Measurements from ENCODE around the gene TST. TPM values are rescaled to one million over a fixed set of nuclear protein-coding genes. Genes with fewer than 3 reads are reported as not detected.

Gene TST
- total RNA-seq, 2 donors from 2014 or later = 38.1 to 58.1 TPM

DNA sequence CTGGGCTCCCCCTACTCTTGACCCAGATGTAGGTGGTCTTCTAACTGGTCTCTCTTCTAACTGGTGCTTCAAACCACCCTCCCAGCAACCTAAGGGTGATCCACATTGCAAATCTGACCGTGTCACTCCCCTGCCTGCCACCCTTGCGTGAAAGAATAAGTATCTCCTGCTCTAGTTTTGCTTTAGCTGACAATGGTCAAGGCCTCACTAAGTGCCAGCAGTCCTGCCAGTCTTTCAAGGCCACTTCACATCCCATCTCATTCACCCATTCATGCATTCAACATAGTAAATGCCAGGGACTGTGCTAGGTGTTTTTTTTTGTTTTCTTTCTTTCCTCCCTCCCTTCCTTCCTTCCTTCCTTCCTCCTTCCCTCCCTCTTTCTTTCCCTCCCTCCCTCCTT is 30.0 kb upstream of the TST start:
- H3K27ac ChIP-seq = no peak overlapping the region
- H3K4me3 ChIP-seq = no peak overlapping the region
- intact Hi-C loops (cut with DNase I) = no loop called here
- H3K36me3 ChIP-seq = no peaks in the 10 kb centered on the region
- no peaks in the 10 kb centered on the region for H3K9me3 ChIP-seq
- WGBS = 90% methylated on average over 2 of the region's 2 CpGs
- TF ChIP-seq POLR2AphosphoS5 (IDR thresholded peaks at IDR 0.05) (no peak), POLR2A (IDR thresholded peaks at IDR 0.05) (no peak)
- TF ChIP-seq, protein P1, sequence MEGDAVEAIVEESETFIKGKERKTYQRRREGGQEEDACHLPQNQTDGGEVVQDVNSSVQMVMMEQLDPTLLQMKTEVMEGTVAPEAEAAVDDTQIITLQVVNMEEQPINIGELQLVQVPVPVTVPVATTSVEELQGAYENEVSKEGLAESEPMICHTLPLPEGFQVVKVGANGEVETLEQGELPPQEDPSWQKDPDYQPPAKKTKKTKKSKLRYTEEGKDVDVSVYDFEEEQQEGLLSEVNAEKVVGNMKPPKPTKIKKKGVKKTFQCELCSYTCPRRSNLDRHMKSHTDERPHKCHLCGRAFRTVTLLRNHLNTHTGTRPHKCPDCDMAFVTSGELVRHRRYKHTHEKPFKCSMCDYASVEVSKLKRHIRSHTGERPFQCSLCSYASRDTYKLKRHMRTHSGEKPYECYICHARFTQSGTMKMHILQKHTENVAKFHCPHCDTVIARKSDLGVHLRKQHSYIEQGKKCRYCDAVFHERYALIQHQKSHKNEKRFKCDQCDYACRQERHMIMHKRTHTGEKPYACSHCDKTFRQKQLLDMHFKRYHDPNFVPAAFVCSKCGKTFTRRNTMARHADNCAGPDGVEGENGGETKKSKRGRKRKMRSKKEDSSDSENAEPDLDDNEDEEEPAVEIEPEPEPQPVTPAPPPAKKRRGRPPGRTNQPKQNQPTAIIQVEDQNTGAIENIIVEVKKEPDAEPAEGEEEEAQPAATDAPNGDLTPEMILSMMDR (IDR thresholded peaks at IDR 0.05) = no peak
- H3K4me1 ChIP-seq (replicated peaks) = peaks cover 3% of the 10 kb centered on the region
- H3K27me3 ChIP-seq (replicated peaks; ENCODE audit: insufficient read depth) = no peaks in the 10 kb centered on the region
- no peak for DNase-seq (ENCODE audit: low spot score)

DNA sequence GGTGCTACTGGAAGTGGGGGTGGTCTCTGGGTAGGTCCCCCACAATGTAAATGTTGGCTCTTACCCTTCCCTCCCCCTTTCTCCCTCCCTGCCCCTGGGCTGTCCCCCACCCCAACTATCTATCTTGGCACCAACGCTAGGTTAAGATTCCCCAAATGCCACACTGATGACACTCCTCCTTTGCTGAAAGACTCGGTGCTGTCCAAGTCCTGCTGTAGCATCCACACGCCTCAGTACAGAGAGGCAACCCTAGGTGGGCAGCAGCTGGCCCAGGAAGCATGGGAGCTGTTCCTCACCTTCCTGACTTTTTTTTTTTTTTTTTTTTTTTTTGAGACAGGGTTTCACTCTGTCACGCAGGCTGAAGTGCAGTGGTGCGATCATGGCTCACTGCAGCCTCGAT is 28.9 kb upstream of the TST start:
- 79% methylated on average over 6 of the region's 6 CpGs for WGBS
- Histone ChIP-seq H3K27ac (no peak overlapping the region), H3K4me1 (replicated peaks) (peaks cover 3% of the 10 kb centered on the region), H3K4me3 (no peak overlapping the region), H3K27me3 (replicated peaks; ENCODE audit: insufficient read depth) (no peaks in the 10 kb centered on the region), H3K9me3 (no peaks in the 10 kb centered on the region), H3K36me3 (no peaks in the 10 kb centered on the region)
- TF ChIP-seq POLR2AphosphoS5 (IDR thresholded peaks at IDR 0.05) = no peak
- TF ChIP-seq POLR2A (IDR thresholded peaks at IDR 0.05) = no peak
- no peak for DNase-seq (ENCODE audit: low spot score)
- intact Hi-C loops (cut with DNase I) = no loop called here

DNA sequence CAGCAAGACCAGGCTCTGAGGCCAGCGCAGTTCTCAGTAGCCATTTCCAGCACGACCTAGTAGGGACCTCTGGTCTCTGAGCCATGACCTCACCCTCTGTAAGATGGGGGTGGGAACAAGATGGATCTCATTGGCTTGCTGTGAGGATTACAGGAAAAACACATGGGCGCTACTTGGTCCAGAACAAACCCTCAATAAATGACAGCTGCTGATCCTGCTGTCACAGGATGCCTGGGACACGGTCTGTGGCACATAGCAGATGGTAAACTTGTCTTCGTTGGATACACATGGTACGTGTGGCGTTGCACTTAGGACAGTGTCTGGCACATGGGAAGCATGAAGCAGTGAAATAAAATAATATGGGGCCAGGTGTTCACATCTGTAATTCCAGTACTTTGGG is 27.8 kb upstream of the TST start:
- intact Hi-C loops (cut with DNase I) = no loop called here
- DNase-seq (ENCODE audit: low spot score) = no peak
- TF ChIP-seq POLR2A (IDR thresholded peaks at IDR 0.05) (no peak), POLR2AphosphoS5 (IDR thresholded peaks at IDR 0.05) (no peak)
- TF ChIP-seq, protein P1 (IDR thresholded peaks at IDR 0.05) = no peak
- 92% methylated on average over 7 of the region's 7 CpGs for WGBS
- no peaks in the 10 kb centered on the region for H3K9me3 ChIP-seq
- H3K36me3 ChIP-seq = no peaks in the 10 kb centered on the region
- no peaks in the 10 kb centered on the region for H3K27me3 ChIP-seq (replicated peaks; ENCODE audit: insufficient read depth)
- H3K27ac ChIP-seq = no peak overlapping the region
- H3K4me1 ChIP-seq (replicated peaks) = peaks cover 3% of the 10 kb centered on the region
- no peak overlapping the region for H3K4me3 ChIP-seq

DNA sequence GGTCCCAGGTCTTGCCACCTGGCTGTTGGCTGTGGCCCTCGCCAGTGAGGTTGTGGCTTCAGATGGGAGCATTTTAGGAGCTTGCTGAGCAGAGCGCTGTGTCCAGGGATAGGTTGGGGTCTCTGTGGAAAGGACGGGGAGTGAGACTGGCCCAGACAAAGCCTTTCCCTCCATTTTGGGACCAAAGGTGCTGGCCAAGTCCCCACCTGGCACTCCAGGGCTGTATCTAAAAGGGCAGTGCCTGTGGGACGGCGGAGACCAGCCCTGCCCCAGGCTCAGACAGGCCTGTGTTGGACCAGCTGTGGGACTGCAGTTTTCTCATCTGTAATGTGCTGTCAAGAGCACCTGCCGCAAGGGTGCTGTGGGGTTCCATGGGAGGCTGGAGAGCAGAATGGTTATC is 27.3 kb upstream of the TST start:
- intact Hi-C loops (cut with DNase I) = no loop called here
- no peak overlapping the region for H3K4me3 ChIP-seq
- no peak for DNase-seq (ENCODE audit: low spot score)
- TF ChIP-seq POLR2AphosphoS5 (IDR thresholded peaks at IDR 0.05) (no peak), POLR2A (IDR thresholded peaks at IDR 0.05) (no peak)
- TF ChIP-seq, protein P1 (IDR thresholded peaks at IDR 0.05) = no peak
- H3K4me1 ChIP-seq (replicated peaks) = no peaks in the 10 kb centered on the region
- 89% methylated on average over 6 of the region's 6 CpGs for WGBS
- H3K36me3 ChIP-seq = no peaks in the 10 kb centered on the region
- no peaks in the 10 kb centered on the region for H3K27me3 ChIP-seq (replicated peaks; ENCODE audit: insufficient read depth)
- no peaks in the 10 kb centered on the region for H3K9me3 ChIP-seq
- H3K27ac ChIP-seq = no peak overlapping the region

DNA sequence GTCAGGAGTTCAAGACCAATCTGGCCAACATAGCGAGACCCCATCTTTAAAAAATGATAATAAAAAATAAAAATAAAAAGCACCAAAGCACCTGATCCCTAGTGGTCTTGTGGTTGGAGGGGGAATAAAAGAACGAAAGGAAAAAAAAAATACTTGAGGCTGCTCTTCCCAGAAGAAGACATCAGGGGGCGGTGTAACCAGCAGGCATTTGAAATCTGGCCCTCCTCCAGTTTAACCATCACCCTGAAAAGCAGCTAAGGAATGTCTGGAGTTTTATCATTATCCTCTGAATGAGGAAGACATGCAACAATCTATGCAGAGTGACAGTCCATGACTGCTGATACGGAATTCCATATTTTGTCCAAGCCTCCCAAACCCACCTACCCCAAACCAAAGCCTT is 26.7 kb upstream of the TST start:
- DNase-seq (ENCODE audit: low spot score) = no peak
- no peak overlapping the region for H3K27ac ChIP-seq
- intact Hi-C loops (cut with DNase I) = no loop called here
- WGBS = 53% methylated on average over 4 of the region's 4 CpGs
- no peak for TF ChIP-seq POLR2AphosphoS5 (IDR thresholded peaks at IDR 0.05)
- TF ChIP-seq POLR2A (IDR thresholded peaks at IDR 0.05) = no peak
- TF ChIP-seq, protein P1 (IDR thresholded peaks at IDR 0.05) = no peak
- H3K27me3 ChIP-seq (replicated peaks; ENCODE audit: insufficient read depth) = no peaks in the 10 kb centered on the region
- H3K36me3 ChIP-seq = no peaks in the 10 kb centered on the region
- no peak overlapping the region for H3K4me3 ChIP-seq
- H3K4me1 ChIP-seq (replicated peaks) = no peaks in the 10 kb centered on the region
- H3K9me3 ChIP-seq = no peaks in the 10 kb centered on the region

Measured in prostate gland (tissue), 2 donors.